Testis (tissue), 2 donors: ENCODE measurements around the gene NOL6.

Source experiments
- CTCF ChIP-seq, 3 experiments: fragments of 450-650 bp in 2 of 3; fragments of 200-600 bp in 1 of 3; sonication (generic) in 1 of 3; IDR thresholded peaks; one replicate each; pipeline ENCODE4 v1.5.1; 2016 to 2019; ENCODE audit warnings: antibody characterized with exemption in 3 of 3, mild to moderate bottlenecking in 2 of 3, moderate library complexity in 1 of 3
- POLR2A ChIP-seq: fragments of 450-650 bp; IDR thresholded peaks from one replicate; pipeline ENCODE4 v1.6.1; 2017; ENCODE audit warnings: antibody characterized with exemption, mild to moderate bottlenecking, moderate library complexity

GRCh38 chr9:33498387-33498786 is 24.7 kb upstream of the NOL6 start:
- TF ChIP-seq POLR2A, result no peak
- peak in 1 of 3 experiments; percentile 16 for TF ChIP-seq CTCF (IDR thresholded peaks at IDR 0.05)
